Measurements from ENCODE around the gene RPS14. TPM values are rescaled to one million over a fixed set of nuclear protein-coding genes. Genes with fewer than 3 reads are reported as not detected.

RPS14 gene
- total and polyA plus RNA-seq, 7 donors, result 977 to 3,049 (median 1,443) TPM

- intact Hi-C loops (cut with DNase I), result loop anchor here in 1 of 2 donors (10.0 kb wide), 1 partner anchor 164 kb away; no protein-coding TSS in a partner anchor
- peaks cover 20% of the 10 kb centered on the region for H3K4me1 ChIP-seq
These were observed 10.5 kb downstream of the RPS14 start for GRCh38 chr5:150438873-150439546.

GRCh38 chr5:150436141-150436680 is 13.3 kb downstream of the RPS14 start:
- ATAC-seq, result peak; percentile 89 to 97 (median 94)
- Histone ChIP-seq H3K9me3 (no peaks in the 10 kb centered on the region), H3K36me3 (ENCODE audit: insufficient read depth in 1 of 2, low read depth in 1 of 2) (no peaks in the 10 kb centered on the region), H3K27me3 (ENCODE audit: insufficient read depth in 3 of 3, low read length in 2 of 3) (no peaks in the 10 kb centered on the region), H3K4me1 (no peaks in the 10 kb centered on the region), H3K27ac (no peak overlapping the region), H3K4me3 (no peak overlapping the region)
- TF ChIP-seq CTCF (IDR thresholded peaks at IDR 0.05), result peak; percentile 96
- intact Hi-C loops (cut with DNase I), result loop anchor here in 1 of 2 donors (2.0 to 10.0 kb wide), 3 partner anchors 77 to 305 kb away; no protein-coding TSS in a partner anchor
- WGBS, 3 donors, result 18 to 24% (median 19%) methylated on average over 13 of the region's 13 CpGs
- peak; percentile 83 to 89 for DNase-seq

More at GRCh38 chr5:150438873-150439546, 10.5 kb downstream of the RPS14 start:
- WGBS, 3 donors, result 52 to 57% (median 54%) methylated on average over 4 of the region's 4 CpGs
- no peaks in the 10 kb centered on the region for H3K27me3 ChIP-seq (ENCODE audit: insufficient read depth in 3 of 3, low read length in 2 of 3)
- TF ChIP-seq CTCF (IDR thresholded peaks at IDR 0.05), result peak; percentile 33
- H3K9me3 ChIP-seq, result no peaks in the 10 kb centered on the region
- H3K4me3 ChIP-seq, result no peak overlapping the region
- DNase-seq, result no peak
- H3K36me3 ChIP-seq (ENCODE audit: insufficient read depth in 1 of 2, low read depth in 1 of 2), result peaks cover 0 to 12% of the 10 kb centered on the region in 2 donors
- no peak for ATAC-seq
- no peak overlapping the region for H3K27ac ChIP-seq

GRCh38 chr5:150434464-150434863 is 15.1 kb downstream of the RPS14 start:
- TF ChIP-seq CTCF (IDR thresholded peaks at IDR 0.05), result no peak
- 45 to 58% (median 47%) methylated on average over 6 of the region's 6 CpGs for WGBS, 3 donors
- Histone ChIP-seq H3K27ac (no peak overlapping the region), H3K4me1 (no peaks in the 10 kb centered on the region), H3K9me3 (no peaks in the 10 kb centered on the region), H3K4me3 (no peak overlapping the region), H3K36me3 (ENCODE audit: insufficient read depth in 1 of 2, low read depth in 1 of 2) (no peaks in the 10 kb centered on the region), H3K27me3 (ENCODE audit: insufficient read depth in 3 of 3, low read length in 2 of 3) (no peaks in the 10 kb centered on the region)
- no peak for DNase-seq
- intact Hi-C loops (cut with DNase I), result loop anchor here in 1 of 2 donors (5.0 to 10.0 kb wide), 2 partner anchors 37 to 160 kb away; no protein-coding TSS in a partner anchor
- ATAC-seq, result no peak

- Histone ChIP-seq H3K4me1 (no peaks in the 10 kb centered on the region), H3K27ac (no peak overlapping the region), H3K9me3 (no peaks in the 10 kb centered on the region), H3K27me3 (ENCODE audit: insufficient read depth in 3 of 3, low read length in 2 of 3) (no peaks in the 10 kb centered on the region), H3K4me3 (no peak overlapping the region), H3K36me3 (ENCODE audit: insufficient read depth in 1 of 2, low read depth in 1 of 2) (no peaks in the 10 kb centered on the region)
- DNase-seq (no peak), ATAC-seq (no peak)
- WGBS, 3 donors, result 35 to 43% (median 42%) methylated on average over 4 of the region's 4 CpGs
- intact Hi-C loops (cut with DNase I), result loop anchor here in 1 of 2 donors (2.0 to 10.0 kb wide), 3 partner anchors 23 to 157 kb away; no protein-coding TSS in a partner anchor
- no peak for TF ChIP-seq CTCF (IDR thresholded peaks at IDR 0.05)
These were observed 18.0 kb downstream of the RPS14 start for GRCh38 chr5:150431574-150431973.
